ENCODE results near the gene ZNF76. TPM values are rescaled to one million over a fixed set of nuclear protein-coding genes. Genes with fewer than 3 reads are reported as not detected.

The ZNF76 gene
- total and polyA plus RNA-seq, 4 donors: 10.6 to 18.4 (median 12.4) TPM

- Histone ChIP-seq H3K4me1 (ENCODE audit: control insufficient read depth in 4 of 4, insufficient read depth in 4 of 4, low read length in 3 of 4) (no peaks in the 10 kb centered on the region), H3K36me3 (ENCODE audit: control insufficient read depth in 4 of 4, insufficient read depth in 3 of 4, low read depth in 1 of 4, low read length in 3 of 4) (peaks cover 0 to 14% (median 7%) of the 10 kb centered on the region in 4 donors), H3K4me3 (ENCODE audit: low read depth in 1 of 3, low read length in 3 of 3) (no peak overlapping the region), H3K27me3 (ENCODE audit: control insufficient read depth in 4 of 4, insufficient read depth in 4 of 4, low read length in 3 of 4) (no peaks in the 10 kb centered on the region), H3K9ac (ENCODE audit: low read depth in 1 of 2, low read length in 2 of 2) (peak overlapping the region in 1 of 2 donors; percentile 75), H3K27ac (ENCODE audit: low read depth in 1 of 2, low read length in 2 of 2) (peak overlapping the region; percentile 66 to 71), H3K9me3 (ENCODE audit: control insufficient read depth in 4 of 4, low read length in 3 of 4) (no peaks in the 10 kb centered on the region)
- no peak for DNase-seq (ENCODE audit: low spot score)
- 86% methylated on average over 6 of the region's 6 CpGs for whole genome bisulfite sequencing
- TF ChIP-seq JUND (IDR thresholded peaks at IDR 0.05) (no peak), FOXA1 (IDR thresholded peaks at IDR 0.05) (no peak), ATF3 (IDR thresholded peaks at IDR 0.05) (no peak), SP1 (IDR thresholded peaks at IDR 0.05) (no peak), HNF4G (IDR thresholded peaks at IDR 0.05) (no peak), TAF1 (conservative IDR thresholded peaks at IDR 0.05) (no peak), EGR1 (IDR thresholded peaks at IDR 0.05; ENCODE audit: low read depth in 2 of 2) (no peak)
Measured at GRCh38 chr6:35298625-35299140, 39.1 kb downstream of the ZNF76 start.

- Histone ChIP-seq H3K27me3 (ENCODE audit: control insufficient read depth in 4 of 4, insufficient read depth in 4 of 4, low read length in 3 of 4) (no peaks in the 10 kb centered on the region), H3K4me1 (ENCODE audit: control insufficient read depth in 4 of 4, insufficient read depth in 4 of 4, low read length in 3 of 4) (no peaks in the 10 kb centered on the region), H3K36me3 (ENCODE audit: control insufficient read depth in 4 of 4, insufficient read depth in 3 of 4, low read depth in 1 of 4, low read length in 3 of 4) (peaks cover 0 to 12% (median 5%) of the 10 kb centered on the region in 4 donors), H3K9ac (ENCODE audit: low read depth in 1 of 2, low read length in 2 of 2) (no peak overlapping the region), H3K4me3 (ENCODE audit: low read depth in 1 of 3, low read length in 3 of 3) (no peak overlapping the region), H3K9me3 (ENCODE audit: control insufficient read depth in 4 of 4, low read length in 3 of 4) (no peaks in the 10 kb centered on the region), H3K27ac (ENCODE audit: low read depth in 1 of 2, low read length in 2 of 2) (peak overlapping the region in 1 of 2 donors; percentile 29)
- TF ChIP-seq MAX (IDR thresholded peaks at IDR 0.05) (no peak), NR2F2 (IDR thresholded peaks at IDR 0.05) (no peak), YY1 (IDR thresholded peaks at IDR 0.05) (no peak), EGR1 (IDR thresholded peaks at IDR 0.05; ENCODE audit: low read depth in 2 of 2) (no peak), JUND (IDR thresholded peaks at IDR 0.05) (no peak), CTCF (IDR thresholded peaks at IDR 0.05; ENCODE audit: low read depth, low read length, missing input control) (no peak), GABPA (IDR thresholded peaks at IDR 0.05 in 1 of 2, conservative IDR thresholded peaks at IDR 0.05 in 1 of 2) (no peak), HNF4G (IDR thresholded peaks at IDR 0.05) (no peak), ZBTB33 (IDR thresholded peaks at IDR 0.05) (no peak), RXRA (IDR thresholded peaks at IDR 0.05) (no peak), HNF4A (conservative IDR thresholded peaks at IDR 0.05) (no peak), REST (IDR thresholded peaks at IDR 0.05) (no peak), RAD21 (IDR thresholded peaks at IDR 0.05) (no peak), ATF3 (IDR thresholded peaks at IDR 0.05) (no peak), FOXA1 (IDR thresholded peaks at IDR 0.05) (no peak), FOXA2 (IDR thresholded peaks at IDR 0.05) (no peak), SP1 (IDR thresholded peaks at IDR 0.05) (no peak), TAF1 (conservative IDR thresholded peaks at IDR 0.05) (no peak)
- 83% methylated on average over 4 of the region's 4 CpGs for WGBS
- no peak for DNase-seq (ENCODE audit: low spot score)
Measured at GRCh38 chr6:35299674-35300073, 40.1 kb downstream of the ZNF76 start.

Measured in liver (tissue), 9 donors.